ENCODE measurements around the gene B3GNT7.

DNA sequence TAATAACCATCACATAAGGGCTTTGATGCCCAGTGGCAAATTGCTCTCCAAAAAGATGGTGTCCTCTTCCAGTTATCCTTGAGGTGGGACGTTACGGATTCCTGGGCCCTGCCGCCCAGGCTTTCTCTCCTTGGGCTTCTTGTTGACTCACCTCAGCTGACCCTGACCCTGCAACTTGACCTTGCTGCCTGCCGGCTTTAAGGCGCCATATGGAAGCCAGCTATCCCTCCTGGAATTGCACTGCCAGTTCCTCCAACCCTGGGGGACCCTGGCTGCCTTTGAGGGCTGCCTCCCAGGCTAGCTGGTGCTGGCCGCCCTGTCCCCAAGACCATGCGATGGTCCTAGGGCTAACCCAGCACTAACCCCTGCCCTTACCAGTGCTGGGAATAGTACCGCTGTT, 28.3 kb upstream of the B3GNT7 start:
- TF ChIP-seq, protein P1, sequence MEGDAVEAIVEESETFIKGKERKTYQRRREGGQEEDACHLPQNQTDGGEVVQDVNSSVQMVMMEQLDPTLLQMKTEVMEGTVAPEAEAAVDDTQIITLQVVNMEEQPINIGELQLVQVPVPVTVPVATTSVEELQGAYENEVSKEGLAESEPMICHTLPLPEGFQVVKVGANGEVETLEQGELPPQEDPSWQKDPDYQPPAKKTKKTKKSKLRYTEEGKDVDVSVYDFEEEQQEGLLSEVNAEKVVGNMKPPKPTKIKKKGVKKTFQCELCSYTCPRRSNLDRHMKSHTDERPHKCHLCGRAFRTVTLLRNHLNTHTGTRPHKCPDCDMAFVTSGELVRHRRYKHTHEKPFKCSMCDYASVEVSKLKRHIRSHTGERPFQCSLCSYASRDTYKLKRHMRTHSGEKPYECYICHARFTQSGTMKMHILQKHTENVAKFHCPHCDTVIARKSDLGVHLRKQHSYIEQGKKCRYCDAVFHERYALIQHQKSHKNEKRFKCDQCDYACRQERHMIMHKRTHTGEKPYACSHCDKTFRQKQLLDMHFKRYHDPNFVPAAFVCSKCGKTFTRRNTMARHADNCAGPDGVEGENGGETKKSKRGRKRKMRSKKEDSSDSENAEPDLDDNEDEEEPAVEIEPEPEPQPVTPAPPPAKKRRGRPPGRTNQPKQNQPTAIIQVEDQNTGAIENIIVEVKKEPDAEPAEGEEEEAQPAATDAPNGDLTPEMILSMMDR (IDR thresholded peaks at IDR 0.05 in 8 of 11, conservative IDR thresholded peaks at IDR 0.05 in 3 of 11), result no peak
- TF ChIP-seq POLR2A (IDR thresholded peaks at IDR 0.05), result no peak
- TF ChIP-seq POLR2AphosphoS5 (IDR thresholded peaks at IDR 0.05), result no peak

Measured in spleen (tissue), 7 donors.